K562 (cell line): ENCODE measurements around the gene ATP6V0A1. TPM values are rescaled to one million over a fixed set of nuclear protein-coding genes. Genes with fewer than 3 reads are reported as not detected.

ENCODE experiments used
- ATAC-seq: fragments of 200-7000 bp; cut with Tn5 transposase; 3 replicates; pipeline ENCODE4 v1.9.1; 2020; ENCODE audit warnings: moderate library complexity
- BruUV-seq: library from RNA; stranded (reverse); fragments of 400-500 nt; replicated peaks from 2 replicates; lab custom pipeline; 2021; lab: Mats Ljungman, UMichigan
- CTCF ChIA-PET: fragments of 300-600 bp; formaldehyde crosslinking; extraction: SDS; loops from one replicate; lab custom pipeline; 2021; ENCODE audit warnings: low intra/inter-chr PET ratio; lab: Yijun Ruan, JAX
- POLR2A ChIA-PET: fragments of 300-600, 350-650 bp; sonication (Branson Sonifier 250); formaldehyde crosslinking; extraction: SDS; loops from one replicate; lab custom pipeline; 2021; ENCODE audit warnings: antibody characterized with exemption, inconsistent platforms; lab: Yijun Ruan, JAX
- DNase-seq, 4 experiments: peaks; one replicate each; pipeline versions ENCODE4 v3.0.0 to v3.0.0-alpha.2; 2011 to 2018; ENCODE audit warnings: low spot score in 3 of 4, mixed read lengths in 3 of 4; ENCODE audit errors: extremely low read depth in 1 of 4
- FAIRE-seq: peaks from 2 replicates; lab custom pipeline; 2011; peaks lifted over from hg19 to GRCh38; lab: Jason Lieb, UNC
- H2AFZ ChIP-seq: 2 replicates; pipeline ENCODE4 v1.6.0; 2011; ENCODE audit warnings: low read depth, low read length, control low read depth, inconsistent platforms
- H3K27ac ChIP-seq: fragments of 200-600 bp; 3 replicates; pipeline ENCODE4 v1.8.0; 2011; ENCODE audit warnings: low read depth, mild to moderate bottlenecking, control low read depth, inconsistent platforms, low read length, moderate library complexity, mixed read lengths; ENCODE audit errors: extremely low read depth
- H3K27me3 ChIP-seq, 2 experiments: fragments of 300-600 bp in 1 of 2; 2 replicates in 1 of 2; 3 replicates in 1 of 2; pipeline versions ENCODE4 v1.6.0 to v1.8.0; 2011; ENCODE audit warnings: inconsistent platforms in 2 of 2, low read length in 2 of 2, mild to moderate bottlenecking in 1 of 2, mixed read lengths in 1 of 2, moderate library complexity in 1 of 2; ENCODE audit not compliant: control insufficient read depth in 2 of 2, insufficient read depth in 2 of 2
- H3K36me3 ChIP-seq: fragments of 300-600 bp; 3 replicates; pipeline ENCODE4 v1.8.0; 2011; ENCODE audit warnings: mild to moderate bottlenecking, low read length, inconsistent platforms; ENCODE audit not compliant: control insufficient read depth, insufficient read depth
- H3K4me1 ChIP-seq, 2 experiments: fragments of 200-600 bp in 1 of 2; replicated peaks in 1 of 2; 2 replicates in 1 of 2; 3 replicates in 1 of 2; pipeline versions ENCODE4 v1.5.1 to v1.8.0; 2011; ENCODE audit warnings: inconsistent platforms in 2 of 2, low read length in 2 of 2, mild to moderate bottlenecking in 1 of 2, mixed read lengths in 1 of 2, moderate library complexity in 1 of 2; ENCODE audit not compliant: control insufficient read depth in 2 of 2, insufficient read depth in 2 of 2
- H3K4me2 ChIP-seq: 2 replicates; pipeline ENCODE4 v1.6.1; 2011; ENCODE audit warnings: low read length, control low read depth, inconsistent platforms, mixed read lengths; ENCODE audit not compliant: insufficient read depth
- H3K4me3 ChIP-seq: fragments of 200-600 bp; sonication (generic), shearing (Covaris generic); 2 replicates; pipeline ENCODE4 v1.5.1; 2016; ENCODE audit warnings: control low read depth, inconsistent platforms
- H3K79me2 ChIP-seq: fragments of 200-600 bp; 3 replicates; pipeline ENCODE4 v1.8.0; 2011; ENCODE audit warnings: low read length, inconsistent platforms; ENCODE audit not compliant: control insufficient read depth, insufficient read depth
- H3K9ac ChIP-seq, 2 experiments: 2 replicates each; pipeline versions ENCODE4 v1.6.0 to v1.6.1; 2011; ENCODE audit warnings: low read depth in 2 of 2, low read length in 2 of 2, control low read depth in 1 of 2, inconsistent platforms in 1 of 2, mild to moderate bottlenecking in 1 of 2, mixed read lengths in 1 of 2; ENCODE audit not compliant: insufficient read depth in 1 of 2
- H3K9me1 ChIP-seq: one replicate; pipeline ENCODE4 v1.6.0; 2011; ENCODE audit warnings: inconsistent platforms, mild to moderate bottlenecking, low read length, moderate library complexity; ENCODE audit not compliant: control insufficient read depth, insufficient read depth
- H3K9me3 ChIP-seq: replicated peaks from 2 replicates; pipeline ENCODE4 v1.5.1; 2011; ENCODE audit warnings: low read depth, low read length, inconsistent platforms; ENCODE audit not compliant: control insufficient read depth, insufficient read depth
- H4K20me1 ChIP-seq: replicated peaks from 2 replicates; pipeline ENCODE4 v1.6.1; 2011; ENCODE audit warnings: low read length, inconsistent platforms, mixed read lengths; ENCODE audit not compliant: control insufficient read depth, insufficient read depth
- ATF1 ChIP-seq, 2 experiments: fragments of 450-650 bp in 1 of 2; IDR thresholded peaks; 2 replicates each; pipeline ENCODE4 v1.6.1; 2016; ENCODE audit warnings: missing compliant biosample characterization in 1 of 2, missing genetic modification characterization in 1 of 2
- CHD1 ChIP-seq: fragments of 200-600 bp; sonication (generic); IDR thresholded peaks from one replicate; pipeline ENCODE4 v1.6.1; 2012; ENCODE audit warnings: mild to moderate bottlenecking, moderate library complexity, low read length, inconsistent platforms
- CREM ChIP-seq: IDR thresholded peaks from 2 replicates; pipeline ENCODE4 v1.6.1; 2014; ENCODE audit warnings: antibody characterized with exemption, low read depth
- CTCF ChIP-seq, 3 experiments: IDR thresholded peaks in 2 of 3; conservative IDR thresholded peaks in 1 of 3; 2 replicates each; pipeline ENCODE4 v1.5.1; 2011 to 2012; ENCODE audit warnings: low read length in 3 of 3, mild to moderate bottlenecking in 3 of 3, control low read depth in 2 of 3, improper control_type of control experiment in 1 of 3, inconsistent platforms in 1 of 3, low read depth in 1 of 3, mixed read lengths in 1 of 3, moderate library complexity in 1 of 3; ENCODE audit not compliant: insufficient read depth in 2 of 3
- HLTF ChIP-seq: fragments of 450-650 bp; IDR thresholded peaks from 2 replicates; pipeline ENCODE4 v1.6.1; 2016
- HMG20B ChIP-seq: fragments of 250-450 bp; sonication (Bioruptor Pico); IDR thresholded peaks from 2 replicates; pipeline ENCODE4 v1.5.0; 2021; ENCODE audit warnings: mild to moderate bottlenecking
- MAFF ChIP-seq: IDR thresholded peaks from 2 replicates; pipeline ENCODE4 v1.6.1; 2012; ENCODE audit warnings: low read length, improper control_type of control experiment
- NEUROD1 ChIP-seq: fragments of 150-350 bp; IDR thresholded peaks from 2 replicates; pipeline ENCODE4 v1.6.1; 2014; ENCODE audit warnings: borderline replicate concordance, low read length, low read depth; ENCODE audit not compliant: partially characterized antibody
- PHF8 ChIP-seq: fragments of 200-600 bp; sonication (generic); IDR thresholded peaks from 2 replicates; pipeline ENCODE4 v1.6.1; 2012; ENCODE audit warnings: mixed run types, mild to moderate bottlenecking, inconsistent platforms, low read length, moderate library complexity, borderline replicate concordance
- POLR2G ChIP-seq: fragments of 200-400 bp; formaldehyde crosslinking; IDR thresholded peaks from 2 replicates; pipeline ENCODE4 v1.6.1; 2017; ENCODE audit warnings: low read depth, mild to moderate bottlenecking, antibody characterized with exemption, low read length, moderate library complexity
- SRSF1 ChIP-seq: fragments of 200-400 bp; formaldehyde crosslinking; IDR thresholded peaks from 2 replicates; pipeline ENCODE4 v1.6.1; 2017; ENCODE audit warnings: mild to moderate bottlenecking, low read depth, low read length, moderate library complexity
- ZBTB7A ChIP-seq: IDR thresholded peaks from 2 replicates; pipeline ENCODE4 v1.6.1; 2011; ENCODE audit warnings: low read depth, mild to moderate bottlenecking, low read length, moderate library complexity, borderline replicate concordance; ENCODE audit not compliant: control insufficient read depth
- ZNF395 ChIP-seq: fragments of 200-800 bp; sonication (Bioruptor generic); IDR thresholded peaks from 2 replicates; pipeline ENCODE4 v1.6.1; 2017; ENCODE audit warnings: missing genetic modification characterization, missing compliant biosample characterization
- ZNF511 ChIP-seq: sonication (generic); formaldehyde crosslinking; IDR thresholded peaks from 2 replicates; pipeline ENCODE4 v1.8.0; 2022; ENCODE audit warnings: mild to moderate bottlenecking, missing genetic modification reagents
- WGBS: fragments of 100-300 bp; shearing (Covaris generic); methylation state at CpG from one replicate; pipeline ENCODE4 v1.1.6; 2016; ENCODE audit warnings: low coverage, mixed read lengths; ENCODE audit not compliant: insufficient coverage; ENCODE audit errors: missing lambda C conversion rate; 5-methylcytosine and 5-hydroxymethylcytosine counted together
- in situ Hi-C: fragments of 300-500 bp; cut with MboI; formaldehyde crosslinking; loops from 4 replicates; pipeline ENCODE4 v1.15.0; 2018; ENCODE audit warnings: inconsistent platforms, mixed read lengths
- intact Hi-C: fragments of 100-400 bp; cut with micrococcal nuclease; formaldehyde crosslinking; loops from 2 replicates; pipeline ENCODE4 v1.14.2; 2022
- polyA plus RNA-seq, 8 experiments: library from polyadenylated mRNA; depleted of rRNA in 4 of 8; stranded (reverse) in 5 of 8; unstranded in 3 of 8; fragments of >200 nt; fragmentation: Nextera tagmentation in 2 of 8; fragmentation: Illumina TruSeq in 1 of 8; extraction: Ambion mirVana in 2 of 8; extraction: Trizol in 1 of 8; gene quantifications; 2 replicates each; pipeline versions ENCODE4 v1.2.1 to v1.2.3, GENCODE V29; 2011 to 2014; ENCODE audit warnings: inconsistent platforms in 1 of 8, missing spikeins in 1 of 8
- total RNA-seq, 7 experiments: library from RNA; depleted of rRNA in 6 of 7; stranded (reverse); fragments of >200 nt in 6 of 7; fragmentation: Illumina TruSeq in 2 of 7; extraction: Trizol in 2 of 7; gene quantifications; 2 replicates each; pipeline versions ENCODE4 v1.2.1 to v1.2.3, GENCODE V29; 2011 to 2021; ENCODE audit warnings: low replicate concordance in 1 of 7

ATP6V0A1 gene
- total and polyA plus RNA-seq, 9 of the 15 experiments (the other 6 are each of a cell fraction or from before 2014, with no cell fraction given): 11.8 to 158 (median 75.5) TPM

- Histone ChIP-seq H3K9ac (peak overlapping the region; percentile 93 to 99), H3K4me3 (peak overlapping the region; percentile 74), H3K4me1 (peaks cover 21 to 60% of the 10 kb centered on the region in 2 experiments), H4K20me1 (no peaks in the 10 kb centered on the region), H3K9me1 (no peaks in the 10 kb centered on the region), H3K27me3 (no peaks in the 10 kb centered on the region), H3K9me3 (no peaks in the 10 kb centered on the region), H3K27ac (peak overlapping the region; percentile 88), H2AFZ (no peak overlapping the region), H3K4me2 (peak overlapping the region; percentile 92), H3K79me2 (peaks cover 41% of the 10 kb centered on the region), H3K36me3 (peaks cover 38% of the 10 kb centered on the region)
- in situ Hi-C loops: no loop called here
- ChIA-PET CTCF (no interaction called here), POLR2A (interaction anchor here (0.6 to 8.3 kb wide), 5 partner anchors 11 to 116 kb away, joined by 3 to 58 read pairs (median 4); partner anchors contain the start of gene PSMC3IP)
- DNase-seq (peak; percentile 53 to 67 (median 63)), FAIRE-seq (no peak), ATAC-seq (peak; percentile 25)
- intact Hi-C loops: no loop called here
- BruUV-seq: TSS peak; percentile 65
- under 1% methylated on average over 45 of the region's 48 CpGs for WGBS
- TF ChIP-seq POLR2G (peak; percentile 64; the same call in 1 of the 2 replicates), CREM (peak; percentile 50), HMG20B (CRISPR knock-in tag) (no peak), CTCF (IDR thresholded peaks at IDR 0.05 in 2 of 3, conservative IDR thresholded peaks at IDR 0.05 in 1 of 3; ENCODE audit: insufficient read depth in 2 of 3, low read depth in 1 of 3, low read length in 3 of 3) (0 out of 6 replicates have a peak, but pooled peaks of 1 of the 3 experiments have one; percentile 8), NEUROD1 (no peak), ATF1 (CRISPR knock-in tag; IDR thresholded peaks at IDR 0.05) (no peak), ATF1 (tag; IDR thresholded peaks at IDR 0.05) (0 out of 2 replicates have a peak, but pooled peaks have one; percentile 0), MAFF (no peak), ZNF395 (peak; percentile 29; the same call in 1 of the 2 replicates), PHF8 (peak; percentile 3; the same call in 1 of the 2 replicates), CHD1 (peak; percentile 63), ZNF511 (CRISPR knock-in tag) (0 out of 2 replicates have a peak, but pooled peaks have one; percentile 25), ZBTB7A (0 out of 2 replicates have a peak, but pooled peaks have one; percentile 24), HLTF (no peak), SRSF1 (no peak)
Observed at GRCh38 chr17:42562388-42563142, 103.9 kb downstream of the ATP6V0A1 start.
